ENCODE measurements around the gene DHRS4L2. TPM values are rescaled to one million over a fixed set of nuclear protein-coding genes. Genes with fewer than 3 reads are reported as not detected.
"Not testable (repeated sequence)": the region's sequence is repeated elsewhere in the genome, so short reads cannot be mapped to it uniquely, and the experiment has no call there.

DHRS4L2 gene
- total and polyA plus RNA-seq, 2 experiments from 2014 or later: 15.2 to 28.4 TPM

DNA sequence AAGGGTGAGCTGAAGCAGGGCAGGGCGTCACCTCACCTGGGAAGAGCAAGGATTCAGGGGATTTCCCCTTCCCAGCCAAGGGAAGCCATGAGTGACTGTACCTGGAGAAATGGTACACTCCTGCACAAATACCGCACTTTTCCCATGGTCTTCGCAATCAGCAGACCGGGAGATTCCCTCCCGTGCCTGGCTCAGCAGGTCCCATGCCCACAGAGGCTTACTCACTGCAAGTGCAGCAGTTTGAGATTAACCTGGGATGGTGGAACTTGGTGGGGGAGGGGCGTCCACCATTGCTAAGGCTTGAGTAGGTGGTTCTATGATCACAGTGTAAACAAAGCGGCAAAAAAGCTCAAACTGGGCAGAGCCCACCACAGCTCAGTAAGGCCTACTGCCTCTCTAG is 46.1 kb upstream of the DHRS4L2 start:
- Histone ChIP-seq H3K27me3 (no peaks in the 10 kb centered on the region), H3K79me2 (peaks cover 17% of the 10 kb centered on the region), H4K20me1 (ENCODE audit: insufficient read depth, poor library complexity, severe bottlenecking) (no peaks in the 10 kb centered on the region), H3K9me3 (ENCODE audit: low read depth) (no peaks in the 10 kb centered on the region), H2AFZ (no peak overlapping the region), H3K36me3 (replicated peaks; ENCODE audit: insufficient read depth, low read depth) (no peaks in the 10 kb centered on the region), H3K9me2 (replicated peaks; ENCODE audit: insufficient read depth) (no peaks in the 10 kb centered on the region), H3K27ac (no peak overlapping the region), H3K4me2 (no peak overlapping the region), H3K4me3 (no peak overlapping the region), H3K4me1 (ENCODE audit: insufficient read depth) (no peaks in the 10 kb centered on the region)
- no peak for DNase-seq (ENCODE audit: low spot score)
- TF ChIP-seq EZH2phosphoT487 (IDR thresholded peaks at IDR 0.05; ENCODE audit: low read depth, severe bottlenecking, unreplicated experiment) (no peak), EZH2 (IDR thresholded peaks at IDR 0.05; ENCODE audit: borderline replicate concordance) (no peak)
- TF ChIP-seq, protein P1, sequence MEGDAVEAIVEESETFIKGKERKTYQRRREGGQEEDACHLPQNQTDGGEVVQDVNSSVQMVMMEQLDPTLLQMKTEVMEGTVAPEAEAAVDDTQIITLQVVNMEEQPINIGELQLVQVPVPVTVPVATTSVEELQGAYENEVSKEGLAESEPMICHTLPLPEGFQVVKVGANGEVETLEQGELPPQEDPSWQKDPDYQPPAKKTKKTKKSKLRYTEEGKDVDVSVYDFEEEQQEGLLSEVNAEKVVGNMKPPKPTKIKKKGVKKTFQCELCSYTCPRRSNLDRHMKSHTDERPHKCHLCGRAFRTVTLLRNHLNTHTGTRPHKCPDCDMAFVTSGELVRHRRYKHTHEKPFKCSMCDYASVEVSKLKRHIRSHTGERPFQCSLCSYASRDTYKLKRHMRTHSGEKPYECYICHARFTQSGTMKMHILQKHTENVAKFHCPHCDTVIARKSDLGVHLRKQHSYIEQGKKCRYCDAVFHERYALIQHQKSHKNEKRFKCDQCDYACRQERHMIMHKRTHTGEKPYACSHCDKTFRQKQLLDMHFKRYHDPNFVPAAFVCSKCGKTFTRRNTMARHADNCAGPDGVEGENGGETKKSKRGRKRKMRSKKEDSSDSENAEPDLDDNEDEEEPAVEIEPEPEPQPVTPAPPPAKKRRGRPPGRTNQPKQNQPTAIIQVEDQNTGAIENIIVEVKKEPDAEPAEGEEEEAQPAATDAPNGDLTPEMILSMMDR (IDR thresholded peaks at IDR 0.05; ENCODE audit: poor library complexity): no peak
- WGBS (ENCODE audit: low lambda C conversion rate, missing lambda C conversion rate): 94% methylated on average over 7 of the region's 7 CpGs

GRCh38 chr14:23949069-23949468 is 39.7 kb upstream of the DHRS4L2 start:
- not testable (repeated sequence) for H3K9me3 ChIP-seq (ENCODE audit: low read depth); H3K4me3 ChIP-seq; H3K4me2 ChIP-seq; H2AFZ ChIP-seq; H3K36me3 ChIP-seq (replicated peaks; ENCODE audit: insufficient read depth, low read depth); H3K27me3 ChIP-seq; H4K20me1 ChIP-seq (ENCODE audit: insufficient read depth, poor library complexity, severe bottlenecking); H3K27ac ChIP-seq; H3K4me1 ChIP-seq (ENCODE audit: insufficient read depth); H3K9me2 ChIP-seq (replicated peaks; ENCODE audit: insufficient read depth); DNase-seq (ENCODE audit: low spot score)
- 80% methylated on average over 2 of the region's 2 CpGs for WGBS (ENCODE audit: low lambda C conversion rate, missing lambda C conversion rate)
- peaks cover 38% of the 10 kb centered on the region for H3K79me2 ChIP-seq

DNA sequence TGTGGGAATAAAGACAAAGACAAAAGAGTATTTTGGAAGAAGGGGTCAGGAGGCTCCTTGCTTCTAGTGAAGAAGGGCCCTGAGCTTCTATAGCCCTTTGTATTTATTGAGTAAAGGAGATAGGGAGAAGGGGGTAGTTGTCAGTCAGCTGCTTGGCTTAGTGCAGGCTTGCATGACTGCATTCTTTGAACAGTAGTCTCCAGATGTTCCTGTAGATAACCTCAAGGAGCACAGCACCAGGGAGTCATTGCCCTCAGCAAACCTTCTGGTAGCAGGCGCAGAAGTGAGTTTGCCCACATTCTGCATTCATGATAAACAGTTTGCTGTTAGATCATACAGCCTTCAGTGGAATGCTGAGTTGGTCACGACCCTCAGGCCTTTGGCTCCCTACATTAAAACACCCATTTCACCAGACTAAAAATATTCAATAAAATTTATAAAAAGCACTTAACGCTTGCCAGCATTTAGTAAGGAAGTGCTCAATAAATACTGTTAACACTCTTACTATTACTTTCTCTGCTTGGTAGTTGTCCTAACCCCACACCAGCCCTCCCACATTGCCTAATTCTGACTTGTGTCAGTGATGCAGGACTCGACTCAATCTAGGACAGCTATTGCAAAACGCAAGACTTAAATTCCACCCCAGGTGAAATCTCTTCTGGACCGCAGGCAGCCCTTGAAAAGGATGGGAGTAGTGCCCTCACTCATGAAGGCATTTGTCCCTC is 38.2 kb upstream of the DHRS4L2 start:
- Histone ChIP-seq H3K9me3 (ENCODE audit: low read depth) (no peaks in the 10 kb centered on the region), H3K27ac (no peak overlapping the region), H3K36me3 (replicated peaks; ENCODE audit: insufficient read depth, low read depth) (no peaks in the 10 kb centered on the region), H3K4me2 (no peak overlapping the region), H4K20me1 (ENCODE audit: insufficient read depth, poor library complexity, severe bottlenecking) (no peaks in the 10 kb centered on the region), H3K9me2 (replicated peaks; ENCODE audit: insufficient read depth) (no peaks in the 10 kb centered on the region), H3K4me3 (no peak overlapping the region), H2AFZ (no peak overlapping the region), H3K79me2 (peaks cover 40% of the 10 kb centered on the region), H3K4me1 (ENCODE audit: insufficient read depth) (peaks cover 4% of the 10 kb centered on the region), H3K27me3 (no peaks in the 10 kb centered on the region)
- DNase-seq (ENCODE audit: low spot score): no peak
- TF ChIP-seq, protein P1 (IDR thresholded peaks at IDR 0.05; ENCODE audit: poor library complexity): no peak
- TF ChIP-seq EZH2 (IDR thresholded peaks at IDR 0.05; ENCODE audit: borderline replicate concordance) (no peak), EZH2phosphoT487 (IDR thresholded peaks at IDR 0.05; ENCODE audit: low read depth, severe bottlenecking, unreplicated experiment) (no peak)
- 97% methylated on average over 6 of the region's 6 CpGs for WGBS (ENCODE audit: low lambda C conversion rate, missing lambda C conversion rate)

DNA sequence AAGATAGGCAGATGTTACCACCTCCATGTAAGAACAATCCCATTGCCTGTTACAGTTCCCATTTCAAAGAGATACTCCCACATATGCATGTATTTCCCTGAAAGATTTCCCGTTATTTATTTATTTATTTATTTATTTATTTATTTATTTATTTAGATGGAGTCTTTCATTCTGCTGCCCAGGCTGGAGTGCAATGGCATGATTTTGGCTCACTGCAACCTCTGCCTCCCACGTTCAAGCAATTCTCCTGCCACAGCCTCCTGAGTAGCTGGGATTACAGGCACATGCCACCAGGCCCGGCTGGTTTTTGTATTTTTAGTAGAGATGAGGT is 37.6 kb upstream of the DHRS4L2 start:
- DNase-seq (ENCODE audit: low spot score); H4K20me1 ChIP-seq (ENCODE audit: insufficient read depth, poor library complexity, severe bottlenecking); H3K9me3 ChIP-seq (ENCODE audit: low read depth); H3K27ac ChIP-seq; H3K4me2 ChIP-seq; H3K4me1 ChIP-seq (ENCODE audit: insufficient read depth); H3K4me3 ChIP-seq; H3K36me3 ChIP-seq (replicated peaks; ENCODE audit: insufficient read depth, low read depth); H2AFZ ChIP-seq; H3K9me2 ChIP-seq (replicated peaks; ENCODE audit: insufficient read depth); H3K27me3 ChIP-seq: not testable (repeated sequence)
- WGBS (ENCODE audit: low lambda C conversion rate, missing lambda C conversion rate): 94% methylated on average over 3 of the region's 3 CpGs
- H3K79me2 ChIP-seq: peaks cover 36% of the 10 kb centered on the region

All from hepatocyte (in vitro differentiated cells).